K562 (cell line): Measurements from ENCODE around the gene UBE3D.

Source experiments
- MEF2D ChIP-seq: conservative IDR thresholded peaks from 2 replicates; pipeline ENCODE4 v1.6.1; 2016; ENCODE audit warnings: low read depth, missing genetic modification characterization, missing compliant biosample characterization
- POLR2AphosphoS5 ChIP-seq: IDR thresholded peaks from 2 replicates; pipeline ENCODE4 v1.6.1; 2011; ENCODE audit warnings: mild to moderate bottlenecking, low read depth, low read length, moderate library complexity; ENCODE audit not compliant: control insufficient read depth, insufficient read depth
- RAD51 ChIP-seq: fragments of 450-650 bp; IDR thresholded peaks from 2 replicates; pipeline ENCODE4 v1.7.1; 2016; ENCODE audit warnings: low read depth, mild to moderate bottlenecking, borderline replicate concordance
- ZFX ChIP-seq: sonication (generic); formaldehyde crosslinking; IDR thresholded peaks from 2 replicates; pipeline ENCODE4 v1.8.0; 2022; ENCODE audit warnings: mild to moderate bottlenecking, missing genetic modification reagents, moderate library complexity
- TF ChIP-seq, protein P1 (sequence below), 3 experiments: IDR thresholded peaks in 2 of 3; conservative IDR thresholded peaks in 1 of 3; 2 replicates each; pipeline ENCODE4 v1.5.1; 2011 to 2012; ENCODE audit warnings: low read length in 3 of 3, mild to moderate bottlenecking in 3 of 3, control low read depth in 2 of 3, improper control_type of control experiment in 1 of 3, inconsistent platforms in 1 of 3, low read depth in 1 of 3, mixed read lengths in 1 of 3, moderate library complexity in 1 of 3; ENCODE audit not compliant: insufficient read depth in 2 of 3

DNA sequence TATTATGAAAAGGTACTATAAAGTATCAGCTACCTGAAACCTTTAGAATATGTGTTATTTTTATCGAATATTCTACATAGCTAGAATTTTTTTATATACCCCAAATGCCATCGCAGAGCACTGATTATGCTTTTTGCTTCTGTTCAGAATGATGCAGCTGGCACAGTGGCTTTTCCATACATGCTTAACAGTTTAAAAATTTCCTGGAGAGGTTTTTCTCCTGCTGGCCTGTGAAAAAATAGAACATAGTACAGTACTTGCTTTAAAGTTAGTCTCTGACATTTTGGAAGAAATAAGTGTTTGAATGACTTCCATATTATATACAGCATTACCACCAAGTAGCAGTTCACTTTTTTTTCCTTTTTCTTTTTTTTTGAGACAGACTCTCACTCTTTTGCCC is 7.1 kb upstream of the UBE3D start:
- TF ChIP-seq POLR2AphosphoS5, result no peak
- no peak for TF ChIP-seq ZFX (CRISPR knock-in tag)
- TF ChIP-seq, protein P1, sequence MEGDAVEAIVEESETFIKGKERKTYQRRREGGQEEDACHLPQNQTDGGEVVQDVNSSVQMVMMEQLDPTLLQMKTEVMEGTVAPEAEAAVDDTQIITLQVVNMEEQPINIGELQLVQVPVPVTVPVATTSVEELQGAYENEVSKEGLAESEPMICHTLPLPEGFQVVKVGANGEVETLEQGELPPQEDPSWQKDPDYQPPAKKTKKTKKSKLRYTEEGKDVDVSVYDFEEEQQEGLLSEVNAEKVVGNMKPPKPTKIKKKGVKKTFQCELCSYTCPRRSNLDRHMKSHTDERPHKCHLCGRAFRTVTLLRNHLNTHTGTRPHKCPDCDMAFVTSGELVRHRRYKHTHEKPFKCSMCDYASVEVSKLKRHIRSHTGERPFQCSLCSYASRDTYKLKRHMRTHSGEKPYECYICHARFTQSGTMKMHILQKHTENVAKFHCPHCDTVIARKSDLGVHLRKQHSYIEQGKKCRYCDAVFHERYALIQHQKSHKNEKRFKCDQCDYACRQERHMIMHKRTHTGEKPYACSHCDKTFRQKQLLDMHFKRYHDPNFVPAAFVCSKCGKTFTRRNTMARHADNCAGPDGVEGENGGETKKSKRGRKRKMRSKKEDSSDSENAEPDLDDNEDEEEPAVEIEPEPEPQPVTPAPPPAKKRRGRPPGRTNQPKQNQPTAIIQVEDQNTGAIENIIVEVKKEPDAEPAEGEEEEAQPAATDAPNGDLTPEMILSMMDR (IDR thresholded peaks at IDR 0.05 in 2 of 3, conservative IDR thresholded peaks at IDR 0.05 in 1 of 3; ENCODE audit: insufficient read depth in 2 of 3, low read depth in 1 of 3, low read length in 3 of 3), result no peak
- no peak for TF ChIP-seq RAD51
- TF ChIP-seq MEF2D (tag), result no peak
